SH-SY5Y (cell line): Measurements from ENCODE around the gene RABEP2.

Source experiments
- GATA2 ChIP-seq: IDR thresholded peaks from 2 replicates; pipeline ENCODE4 v1.6.1; 2011; ENCODE audit warnings: mild to moderate bottlenecking, low read depth, low read length
- GATA3 ChIP-seq: IDR thresholded peaks from 2 replicates; pipeline ENCODE4 v1.6.1; 2011; ENCODE audit warnings: low read depth, mild to moderate bottlenecking, low read length, moderate library complexity

DNA sequence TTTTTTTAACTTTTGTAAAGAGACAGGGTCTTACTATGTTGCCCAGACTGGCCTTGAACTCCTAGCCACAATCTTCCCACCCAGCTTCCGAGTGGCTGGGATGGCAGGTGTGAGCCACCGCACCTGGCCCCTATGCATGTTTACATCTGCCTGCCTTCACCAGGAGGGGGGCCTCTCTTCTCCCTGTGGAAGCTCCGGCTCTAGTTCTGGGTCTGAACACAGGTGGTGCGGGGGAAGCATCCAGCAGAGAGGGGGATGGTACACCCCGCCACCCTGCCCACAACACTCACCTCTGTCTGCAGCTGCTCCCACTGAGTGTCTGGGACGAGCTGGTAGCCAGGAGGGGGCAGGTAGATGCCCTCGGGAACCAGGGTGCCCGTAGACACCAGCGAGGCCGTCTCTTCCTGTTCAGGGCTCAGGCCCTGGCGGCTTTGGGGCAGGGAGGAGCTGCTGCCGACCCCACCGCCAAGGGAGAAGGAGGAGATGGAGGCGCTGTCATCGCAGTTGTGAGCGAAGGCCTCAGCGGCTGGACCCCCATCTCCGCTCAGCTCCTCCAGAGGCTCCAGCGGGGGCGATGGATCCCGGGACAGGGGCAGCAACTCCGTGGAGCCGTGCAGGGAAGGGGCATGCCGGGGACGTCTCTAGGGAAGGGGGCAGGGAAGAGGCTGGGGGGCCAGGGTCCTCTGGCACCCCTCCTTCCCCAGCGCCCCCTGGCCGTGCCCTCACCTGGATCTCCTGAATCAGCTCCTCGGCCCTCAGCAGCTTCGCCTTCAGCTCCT, 10.9 kb downstream of the RABEP2 start:
- no peak for TF ChIP-seq GATA2
- no peak for TF ChIP-seq GATA3
